ENCODE measurements around the gene OR5I1. TPM values are rescaled to one million over a fixed set of nuclear protein-coding genes. Genes with fewer than 3 reads are reported as not detected.

The OR5I1 gene
- total RNA-seq: not detected

DNA sequence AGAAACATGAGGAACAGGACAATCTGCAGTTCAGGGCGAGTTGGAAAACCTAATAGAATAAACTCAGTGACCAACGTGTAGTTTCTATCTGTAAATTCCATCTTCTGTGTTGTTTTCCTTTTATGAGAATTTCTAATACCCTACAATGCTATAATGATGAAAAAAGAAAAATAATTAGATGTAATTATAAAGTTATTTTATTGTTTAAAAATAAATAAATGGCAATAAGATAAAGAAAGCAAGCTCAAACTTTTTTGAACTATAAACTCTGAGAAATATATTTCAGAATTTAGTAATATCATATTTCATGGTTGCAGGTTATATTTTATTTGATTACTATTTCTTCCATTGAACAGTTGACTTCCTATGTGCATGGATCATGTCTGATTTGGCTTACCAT, at the start of gene OR5I1:
OR5I1 (minus strand) TSS at position 101 of the 400 bp plus-strand sequence; CDS start at position 101, 0 bp downstream.
- H3K4me1 ChIP-seq: no peaks in the 10 kb centered on the region
- WGBS, 2 donors: 64 to 69% methylated on average over 2 of the region's 2 CpGs
- TF ChIP-seq CTCF (IDR thresholded peaks at IDR 0.05) (no peak), POLR2A (IDR thresholded peaks at IDR 0.05) (no peak), EP300 (IDR thresholded peaks at IDR 0.05) (no peak)
- no peak for DNase-seq (ENCODE audit: low spot score in 2 of 2)
- no peaks in the 10 kb centered on the region for H3K36me3 ChIP-seq
- H3K27ac ChIP-seq: no peak within 1 kb of the TSS
- no peaks in the 10 kb centered on the region for H3K27me3 ChIP-seq
- no peaks in the 10 kb centered on the region for H3K9me3 ChIP-seq
- no peak within 1 kb of the TSS for H3K4me3 ChIP-seq

GRCh38 chr11:55970935-55971334, 34.7 kb upstream of the OR5I1 start:
- no peak for DNase-seq (ENCODE audit: low spot score in 2 of 2)
- Histone ChIP-seq H3K4me1 (no peaks in the 10 kb centered on the region), H3K4me3 (no peak overlapping the region), H3K9me3 (no peaks in the 10 kb centered on the region), H3K36me3 (no peaks in the 10 kb centered on the region), H3K27me3 (no peaks in the 10 kb centered on the region), H3K27ac (no peak overlapping the region)
- TF ChIP-seq EP300 (IDR thresholded peaks at IDR 0.05) (no peak), POLR2A (IDR thresholded peaks at IDR 0.05) (no peak), CTCF (IDR thresholded peaks at IDR 0.05) (no peak)
- 96 to 98% methylated on average over 3 of the region's 3 CpGs for WGBS, 2 donors

DNA sequence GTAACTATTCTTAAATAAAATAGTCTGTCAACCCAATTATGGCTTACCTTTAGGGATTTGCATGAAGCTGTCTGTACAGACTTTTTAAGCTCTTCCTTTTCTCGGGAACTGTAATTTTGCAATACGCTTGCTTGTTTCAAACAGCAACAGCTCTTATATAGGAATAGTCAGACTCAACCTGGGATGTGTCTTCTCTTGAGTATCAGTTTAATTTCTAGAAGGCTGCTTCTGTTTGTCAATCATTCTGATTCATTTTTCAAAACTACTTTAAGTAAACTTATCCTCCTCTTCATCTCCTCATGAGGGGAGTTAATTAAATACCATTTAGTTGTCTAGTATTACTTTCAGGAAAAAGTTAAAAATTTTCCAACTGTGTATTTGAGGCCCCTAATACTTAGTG, 33.6 kb upstream of the OR5I1 start, which contains the start of gene OR10AG1:
OR10AG1 (minus strand) TSS at position 101 of the 400 bp plus-strand sequence; CDS start at position 63, 38 bp downstream.
- no peaks in the 10 kb centered on the region for H3K4me1 ChIP-seq

GRCh38 chr11:55967914-55968313, 31.7 kb upstream of the OR5I1 start:
- no peaks in the 10 kb centered on the region for H3K9me3 ChIP-seq
- no peak overlapping the region for H3K4me3 ChIP-seq
- no peaks in the 10 kb centered on the region for H3K4me1 ChIP-seq
- TF ChIP-seq CTCF (IDR thresholded peaks at IDR 0.05) (no peak), POLR2A (IDR thresholded peaks at IDR 0.05) (no peak), EP300 (IDR thresholded peaks at IDR 0.05) (no peak)
- 42 to 52% methylated on average over 5 of the region's 5 CpGs for WGBS, 2 donors
- H3K27me3 ChIP-seq: no peaks in the 10 kb centered on the region
- no peak overlapping the region for H3K27ac ChIP-seq
- DNase-seq (ENCODE audit: low spot score in 2 of 2): no peak
- no peaks in the 10 kb centered on the region for H3K36me3 ChIP-seq

More for the DNA sequence above, 33.6 kb upstream of the OR5I1 start, which contains the start of gene OR10AG1:
- no peak for DNase-seq (ENCODE audit: low spot score in 2 of 2)
- Histone ChIP-seq H3K36me3 (no peaks in the 10 kb centered on the region), H3K27me3 (no peaks in the 10 kb centered on the region), H3K4me3 (no peak within 1 kb of the TSS), H3K9me3 (no peaks in the 10 kb centered on the region), H3K27ac (no peak within 1 kb of the TSS)
- TF ChIP-seq EP300 (IDR thresholded peaks at IDR 0.05): no peak
- no peak for TF ChIP-seq CTCF (IDR thresholded peaks at IDR 0.05)
- TF ChIP-seq POLR2A (IDR thresholded peaks at IDR 0.05): no peak
- WGBS, 2 donors: 87 to 91% methylated on average over 2 of the region's 2 CpGs

GRCh38 chr11:55966391-55966790, 30.2 kb upstream of the OR5I1 start:
- Histone ChIP-seq H3K27me3 (no peaks in the 10 kb centered on the region), H3K36me3 (no peaks in the 10 kb centered on the region), H3K4me3 (no peak overlapping the region), H3K4me1 (no peaks in the 10 kb centered on the region), H3K27ac (no peak overlapping the region), H3K9me3 (no peaks in the 10 kb centered on the region)
- 72 to 73% methylated on average over 2 of the region's 2 CpGs for WGBS, 2 donors
- TF ChIP-seq CTCF (IDR thresholded peaks at IDR 0.05) (no peak), POLR2A (IDR thresholded peaks at IDR 0.05) (no peak), EP300 (IDR thresholded peaks at IDR 0.05) (no peak)
- no peak for DNase-seq (ENCODE audit: low spot score in 2 of 2)

Data from tibial nerve (tissue), 4 donors.